Natural killer cell (primary cell): ENCODE data around the gene MIS18BP1. TPM values are rescaled to one million over a fixed set of nuclear protein-coding genes. Genes with fewer than 3 reads are reported as not detected.

Experiments used
- ATAC-seq, 3 donors: fragments of 150-1000 bp in 2 of 3; fragments of 200-7000 bp in 1 of 3; cut with Tn5 transposase; 1 replicate in 1 of 3; 2 replicates in 2 of 3; pipeline ENCODE4 v1.10.0; 2021; ENCODE audit warnings: mild to moderate bottlenecking in 2 of 3, moderate library complexity in 2 of 3
- DNase-seq, 2 donors: peaks; one replicate each; pipeline versions ENCODE4 v3.0.0 to v3.0.0-alpha.2; 2013 to 2021; ENCODE audit warnings: mixed read lengths in 1 of 2
- H3K27ac ChIP-seq: one replicate; pipeline ENCODE4 v1.5.1; 2013; ENCODE audit warnings: mild to moderate bottlenecking, low read length
- H3K27me3 ChIP-seq: one replicate; pipeline ENCODE4 v1.6.1; 2013; ENCODE audit warnings: low read length; ENCODE audit not compliant: control insufficient read depth, insufficient read depth
- H3K36me3 ChIP-seq: one replicate; pipeline ENCODE4 v1.6.1; 2013; ENCODE audit warnings: low read length; ENCODE audit not compliant: control insufficient read depth, insufficient read depth
- H3K4me1 ChIP-seq: one replicate; pipeline ENCODE4 v1.6.1; 2013; ENCODE audit warnings: low read length; ENCODE audit not compliant: control insufficient read depth, insufficient read depth
- H3K4me3 ChIP-seq: one replicate; pipeline ENCODE4 v1.5.1; 2013; ENCODE audit warnings: low read length
- H3K9me3 ChIP-seq: one replicate; pipeline ENCODE4 v1.6.1; 2013; ENCODE audit warnings: low read length; ENCODE audit not compliant: control insufficient read depth, insufficient read depth
- H3K27ac Mint-ChIP-seq, 2 donors: one replicate each; pipeline ENCODE4 v1.8.0; 2022; ENCODE audit warnings: mild to moderate bottlenecking in 2 of 2, mixed read lengths in 2 of 2, moderate library complexity in 1 of 2
- H3K27me3 Mint-ChIP-seq, 2 donors: one replicate each; pipeline ENCODE4 v1.8.0; 2022; ENCODE audit warnings: low read depth in 2 of 2, mixed read lengths in 2 of 2
- H3K36me3 Mint-ChIP-seq: one replicate; pipeline ENCODE4 v1.8.0; 2022; ENCODE audit warnings: mixed read lengths
- H3K4me1 Mint-ChIP-seq, 2 donors: one replicate each; pipeline ENCODE4 v1.8.0; 2022; ENCODE audit warnings: mixed read lengths in 2 of 2
- H3K4me3 Mint-ChIP-seq: one replicate; pipeline ENCODE4 v1.8.0; 2022; ENCODE audit warnings: mild to moderate bottlenecking, moderate library complexity, mixed read lengths
- H3K9me3 Mint-ChIP-seq, 2 donors: one replicate each; pipeline ENCODE4 v1.8.0; 2022; ENCODE audit warnings: mixed read lengths in 2 of 2
- WGBS: methylation state at CpG from one replicate; pipeline ENCODE4 v1.1.7; 2013; ENCODE audit warnings: missing lambda C conversion rate; ENCODE audit not compliant: insufficient coverage; 5-methylcytosine and 5-hydroxymethylcytosine counted together
- intact Hi-C: fragments of 100-400 bp; cut with micrococcal nuclease; formaldehyde crosslinking; loops from one replicate; pipeline ENCODE4 v1.14.2; 2022
- total RNA-seq, 4 donors: library from RNA; stranded (reverse); fragments of 120-200 nt in 1 of 4; gene quantifications; one replicate each; pipeline versions ENCODE4 v1.2.3 to v1.2.4, GENCODE V29; 2013 to 2022
- TF ChIP-seq, protein P1 (sequence below): fragments of 200-600 bp; IDR thresholded peaks from one replicate; pipeline ENCODE4 v1.8.0; 2022; ENCODE audit warnings: antibody characterized with exemption

The MIS18BP1 gene
- total RNA-seq, 3 donors from 2014 or later (not counting 1 experiment from before 2014, with no cell fraction given), result 60.3 to 70.2 (median 66.3) TPM

DNA sequence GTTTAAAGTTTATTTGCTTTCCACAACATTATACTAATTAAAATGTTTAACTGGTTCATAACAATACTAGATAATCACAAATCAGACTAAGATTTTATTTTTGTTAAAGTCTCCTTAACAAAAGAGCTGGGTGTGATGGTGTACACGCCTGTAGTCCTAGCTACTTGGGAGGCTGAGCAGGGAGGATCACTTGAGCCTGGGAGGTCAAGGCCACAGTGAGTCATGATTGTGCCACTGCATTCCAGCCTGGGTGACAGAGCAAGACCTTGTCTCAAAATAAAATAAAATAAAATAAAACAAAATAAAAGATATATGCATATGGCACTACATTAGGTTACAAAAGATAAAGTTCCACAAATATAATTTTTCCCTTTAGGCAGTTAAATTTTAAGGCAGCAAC, 5.6 kb downstream of the MIS18BP1 start:
- Mint-ChIP-seq H3K27ac (no peak overlapping the region), H3K4me1 (peaks cover 18 to 20% of the 10 kb centered on the region in 2 donors), H3K9me3 (no peaks in the 10 kb centered on the region), H3K36me3 (no peaks in the 10 kb centered on the region), H3K27me3 (no peaks in the 10 kb centered on the region), H3K4me3 (no peak overlapping the region)
- Histone ChIP-seq H3K9me3 (no peaks in the 10 kb centered on the region), H3K27ac (no peak overlapping the region), H3K4me3 (no peak overlapping the region), H3K36me3 (no peaks in the 10 kb centered on the region), H3K27me3 (no peaks in the 10 kb centered on the region), H3K4me1 (peaks cover 18% of the 10 kb centered on the region)
- no peak for DNase-seq
- 81% methylated on average over 1 of the region's 1 CpG for WGBS
- ATAC-seq, result no peak
- TF ChIP-seq, protein P1, sequence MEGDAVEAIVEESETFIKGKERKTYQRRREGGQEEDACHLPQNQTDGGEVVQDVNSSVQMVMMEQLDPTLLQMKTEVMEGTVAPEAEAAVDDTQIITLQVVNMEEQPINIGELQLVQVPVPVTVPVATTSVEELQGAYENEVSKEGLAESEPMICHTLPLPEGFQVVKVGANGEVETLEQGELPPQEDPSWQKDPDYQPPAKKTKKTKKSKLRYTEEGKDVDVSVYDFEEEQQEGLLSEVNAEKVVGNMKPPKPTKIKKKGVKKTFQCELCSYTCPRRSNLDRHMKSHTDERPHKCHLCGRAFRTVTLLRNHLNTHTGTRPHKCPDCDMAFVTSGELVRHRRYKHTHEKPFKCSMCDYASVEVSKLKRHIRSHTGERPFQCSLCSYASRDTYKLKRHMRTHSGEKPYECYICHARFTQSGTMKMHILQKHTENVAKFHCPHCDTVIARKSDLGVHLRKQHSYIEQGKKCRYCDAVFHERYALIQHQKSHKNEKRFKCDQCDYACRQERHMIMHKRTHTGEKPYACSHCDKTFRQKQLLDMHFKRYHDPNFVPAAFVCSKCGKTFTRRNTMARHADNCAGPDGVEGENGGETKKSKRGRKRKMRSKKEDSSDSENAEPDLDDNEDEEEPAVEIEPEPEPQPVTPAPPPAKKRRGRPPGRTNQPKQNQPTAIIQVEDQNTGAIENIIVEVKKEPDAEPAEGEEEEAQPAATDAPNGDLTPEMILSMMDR, result no peak
- intact Hi-C loops, result no loop called here

DNA sequence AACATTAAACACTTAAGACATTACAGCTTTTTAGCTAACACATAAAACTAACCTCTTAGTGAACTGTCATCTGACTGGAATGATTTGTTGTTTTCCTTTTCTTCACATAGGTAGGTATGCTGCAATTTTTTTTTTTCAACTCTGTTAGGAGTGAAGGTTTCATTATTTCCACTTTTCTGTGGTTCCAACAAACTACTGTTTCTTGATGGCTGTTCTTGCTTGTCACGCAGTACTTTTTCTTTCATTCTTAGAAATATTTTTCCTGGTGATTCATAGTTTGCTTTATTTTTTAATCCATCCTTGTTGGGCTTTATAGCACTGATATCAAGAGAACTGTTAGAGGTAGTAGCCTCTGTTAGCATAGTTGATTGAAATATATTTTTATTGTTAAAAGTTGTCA, 6.3 kb downstream of the MIS18BP1 start:
- H3K27ac ChIP-seq, result no peak overlapping the region
- no peaks in the 10 kb centered on the region for H3K27me3 ChIP-seq
- Mint-ChIP-seq H3K27me3 (no peaks in the 10 kb centered on the region), H3K36me3 (no peaks in the 10 kb centered on the region), H3K27ac (no peak overlapping the region), H3K9me3 (no peaks in the 10 kb centered on the region), H3K4me3 (no peak overlapping the region), H3K4me1 (peaks cover 14 to 16% of the 10 kb centered on the region in 2 donors)
- H3K9me3 ChIP-seq, result no peaks in the 10 kb centered on the region
- H3K4me3 ChIP-seq, result no peak overlapping the region
- ATAC-seq (no peak), DNase-seq (no peak)
- peaks cover 18% of the 10 kb centered on the region for H3K4me1 ChIP-seq
- TF ChIP-seq, protein P1, result no peak
- peaks cover under 1% of the 10 kb centered on the region for H3K36me3 ChIP-seq
- intact Hi-C loops, result no loop called here
- 33% methylated on average over 1 of the region's 1 CpG for WGBS

DNA sequence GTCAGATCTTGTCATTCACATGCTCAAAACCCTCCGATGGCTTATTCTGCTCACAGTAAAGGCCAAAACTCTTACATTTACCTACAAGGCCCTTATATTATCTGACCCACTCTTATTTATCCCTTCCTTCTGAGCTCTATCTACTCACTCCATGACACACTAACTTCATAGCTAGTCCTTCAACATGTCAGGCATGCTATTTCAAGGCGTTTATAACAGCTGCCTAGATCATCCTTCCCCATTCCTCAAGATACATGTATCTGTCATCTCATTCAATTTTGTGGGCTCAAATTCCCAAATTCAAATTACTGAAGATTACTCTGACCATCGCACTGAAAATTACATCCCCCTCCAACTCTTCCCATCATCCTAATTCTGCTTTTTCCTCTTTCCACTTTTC, 6.9 kb downstream of the MIS18BP1 start:
- intact Hi-C loops, result no loop called here
- no peak for DNase-seq
- Mint-ChIP-seq H3K27me3 (no peaks in the 10 kb centered on the region), H3K27ac (no peak overlapping the region), H3K4me3 (no peak overlapping the region), H3K36me3 (no peaks in the 10 kb centered on the region), H3K9me3 (no peaks in the 10 kb centered on the region), H3K4me1 (peaks cover 9 to 10% of the 10 kb centered on the region in 2 donors)
- Histone ChIP-seq H3K9me3 (no peaks in the 10 kb centered on the region), H3K36me3 (peaks cover 4% of the 10 kb centered on the region), H3K4me3 (no peak overlapping the region), H3K27me3 (no peaks in the 10 kb centered on the region), H3K27ac (no peak overlapping the region), H3K4me1 (peaks cover 18% of the 10 kb centered on the region)
- WGBS, result 88% methylated on average over 3 of the region's 3 CpGs
- TF ChIP-seq, protein P1, result no peak
- no peak for ATAC-seq

DNA sequence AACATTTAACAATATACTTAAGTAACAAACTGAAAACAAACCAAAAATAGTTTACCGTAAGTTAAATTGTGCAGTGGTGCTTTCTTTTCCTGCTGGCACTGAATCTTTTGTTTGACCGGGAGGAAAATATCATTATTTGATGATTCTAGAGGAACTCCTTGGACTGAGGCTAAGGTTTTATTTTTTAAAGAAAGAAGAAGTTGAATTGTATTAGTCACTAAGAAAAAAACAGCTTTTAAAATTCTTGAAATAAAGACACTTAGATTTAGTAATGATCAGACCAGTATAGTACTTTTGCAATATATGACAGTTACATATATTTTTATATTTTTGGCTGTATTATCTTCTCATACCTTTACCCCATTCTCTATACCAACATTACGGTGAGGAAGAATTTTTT, 10.3 kb downstream of the MIS18BP1 start:
- no peaks in the 10 kb centered on the region for H3K9me3 Mint-ChIP-seq
- H3K4me3 Mint-ChIP-seq, result no peak overlapping the region
- H3K36me3 ChIP-seq, result peaks cover 12% of the 10 kb centered on the region
- no peaks in the 10 kb centered on the region for H3K9me3 ChIP-seq
- no peaks in the 10 kb centered on the region for H3K27me3 Mint-ChIP-seq
- no peak overlapping the region for H3K27ac ChIP-seq
- no peaks in the 10 kb centered on the region for H3K36me3 Mint-ChIP-seq
- no peaks in the 10 kb centered on the region for H3K4me1 ChIP-seq
- WGBS, result 76% methylated on average over 3 of the region's 3 CpGs
- no peak overlapping the region for H3K4me3 ChIP-seq
- H3K4me1 Mint-ChIP-seq, result peaks cover 0 to 15% of the 10 kb centered on the region in 2 donors
- DNase-seq (no peak), ATAC-seq (no peak)
- H3K27me3 ChIP-seq, result no peaks in the 10 kb centered on the region
- intact Hi-C loops, result no loop called here
- H3K27ac Mint-ChIP-seq, result no peak overlapping the region
- TF ChIP-seq, protein P1, result no peak
